HepG2 (cell line): ENCODE results near the gene UQCRC1. TPM values are rescaled to one million over a fixed set of nuclear protein-coding genes. Genes with fewer than 3 reads are reported as not detected.

Experiments
- CREB1 ChIP-seq, 2 experiments: fragments of 450-650 bp in 1 of 2; IDR thresholded peaks; 2 replicates each; pipeline ENCODE4 v1.6.1; 2016 to 2017; ENCODE audit warnings: control low read depth in 1 of 2, mild to moderate bottlenecking in 1 of 2, missing compliant biosample characterization in 1 of 2, missing genetic modification characterization in 1 of 2
- EP300 ChIP-seq, 3 experiments: sonication (generic) in 1 of 3; formaldehyde crosslinking in 1 of 3; IDR thresholded peaks; 2 replicates each; pipeline versions ENCODE4 v1.5.1 to v1.6.1; 2011 to 2020; ENCODE audit warnings: low read depth in 2 of 3, low read length in 2 of 3, borderline replicate concordance in 1 of 3, improper control_type of control experiment in 1 of 3, mild to moderate bottlenecking in 1 of 3, missing genetic modification reagents in 1 of 3, moderate library complexity in 1 of 3
- HNRNPUL1 ChIP-seq: fragments of 200-400 bp; formaldehyde crosslinking; IDR thresholded peaks from 2 replicates; pipeline ENCODE4 v1.6.1; 2017; ENCODE audit warnings: low read depth, mild to moderate bottlenecking, low read length, moderate library complexity
- NR2F2 ChIP-seq: IDR thresholded peaks from 2 replicates; pipeline ENCODE4 v1.6.1; 2012; ENCODE audit warnings: low read depth, inconsistent platforms, borderline replicate concordance
- PAXIP1 ChIP-seq: sonication (generic); formaldehyde crosslinking; conservative IDR thresholded peaks from 2 replicates; pipeline ENCODE4 v1.4.0; 2020; ENCODE audit warnings: mild to moderate bottlenecking, missing genetic modification reagents, moderate library complexity
- POLR2AphosphoS5 ChIP-seq: IDR thresholded peaks from 2 replicates; pipeline ENCODE4 v1.6.1; 2012; ENCODE audit warnings: low read depth, low read length
- REXO4 ChIP-seq: sonication (generic); formaldehyde crosslinking; IDR thresholded peaks from 2 replicates; pipeline ENCODE4 v1.8.0; 2022; ENCODE audit warnings: missing genetic modification reagents, mild to moderate bottlenecking, borderline replicate concordance
- RXRB ChIP-seq: IDR thresholded peaks from 2 replicates; pipeline ENCODE4 v1.6.1; 2016; ENCODE audit warnings: borderline replicate concordance, missing genetic modification reagents, missing compliant biosample characterization
- YEATS2 ChIP-seq: sonication (generic); formaldehyde crosslinking; IDR thresholded peaks from 2 replicates; pipeline ENCODE4 v1.4.0; 2020; ENCODE audit warnings: missing genetic modification reagents, borderline replicate concordance
- ZBTB8A ChIP-seq: sonication (generic); formaldehyde crosslinking; IDR thresholded peaks from 2 replicates; pipeline ENCODE4 v1.4.0; 2020; ENCODE audit warnings: mild to moderate bottlenecking, low read depth, missing genetic modification reagents, borderline replicate concordance
- ZFP37 ChIP-seq: sonication (generic); formaldehyde crosslinking; IDR thresholded peaks from 2 replicates; pipeline ENCODE4 v1.4.0; 2020; ENCODE audit warnings: missing genetic modification reagents, borderline replicate concordance
- ZNF180 ChIP-seq: sonication (generic); formaldehyde crosslinking; IDR thresholded peaks from 2 replicates; pipeline ENCODE4 v1.4.0; 2020; ENCODE audit warnings: low read depth, missing genetic modification reagents, borderline replicate concordance
- ZNF24 ChIP-seq: fragments of 450-650 bp; IDR thresholded peaks from 2 replicates; pipeline ENCODE4 v1.6.1; 2017; ENCODE audit warnings: antibody characterized with exemption, mild to moderate bottlenecking
- ZNF337 ChIP-seq: sonication (generic); formaldehyde crosslinking; IDR thresholded peaks from 2 replicates; pipeline ENCODE4 v1.5.1; 2020; ENCODE audit warnings: missing genetic modification reagents, low read depth, mild to moderate bottlenecking, borderline replicate concordance
- ZNF432 ChIP-seq: sonication (generic); formaldehyde crosslinking; IDR thresholded peaks from 2 replicates; pipeline ENCODE4 v1.5.0; 2020; ENCODE audit warnings: missing genetic modification reagents, mild to moderate bottlenecking, borderline replicate concordance
- ZNF44 ChIP-seq: sonication (generic); formaldehyde crosslinking; IDR thresholded peaks from 2 replicates; pipeline ENCODE4 v1.5.1; 2020; ENCODE audit warnings: mild to moderate bottlenecking, missing genetic modification reagents
- ZNF558 ChIP-seq: sonication (generic); formaldehyde crosslinking; IDR thresholded peaks from 2 replicates; pipeline ENCODE4 v1.9.0; 2022; ENCODE audit warnings: mild to moderate bottlenecking, missing genetic modification reagents, borderline replicate concordance
- ZNF710 ChIP-seq: sonication (generic); formaldehyde crosslinking; IDR thresholded peaks from 2 replicates; pipeline ENCODE4 v1.5.0; 2020; ENCODE audit warnings: mild to moderate bottlenecking, missing genetic modification reagents, borderline replicate concordance
- ZNF75D ChIP-seq: sonication (generic); formaldehyde crosslinking; IDR thresholded peaks from 2 replicates; pipeline ENCODE4 v1.8.1; 2023; ENCODE audit warnings: missing genetic modification reagents, mild to moderate bottlenecking, borderline replicate concordance
- ZNF816 ChIP-seq: sonication (generic); formaldehyde crosslinking; IDR thresholded peaks from 2 replicates; pipeline ENCODE4 v1.8.0; 2022; ENCODE audit warnings: missing genetic modification reagents, mild to moderate bottlenecking, borderline replicate concordance
- ZNF839 ChIP-seq: sonication (generic); formaldehyde crosslinking; IDR thresholded peaks from 2 replicates; pipeline ENCODE4 v1.4.0; 2020; ENCODE audit warnings: missing genetic modification reagents, mild to moderate bottlenecking, borderline replicate concordance
- polyA plus RNA-seq, 8 experiments: library from polyadenylated mRNA; depleted of rRNA in 3 of 8; stranded (reverse) in 7 of 8; unstranded in 1 of 8; fragments of >200 nt; fragmentation: Illumina TruSeq in 4 of 8; extraction: Trizol in 4 of 8; gene quantifications; 2 replicates each; pipeline versions ENCODE4 v1.2.1 to v1.2.3, GENCODE V29; 2011 to 2016; ENCODE audit warnings: low read depth in 4 of 8, missing spikeins in 1 of 8, mixed read lengths in 1 of 8; ENCODE audit not compliant: insufficient read depth in 1 of 8
- total RNA-seq, 5 experiments: library from RNA; depleted of rRNA; stranded (reverse); fragments of >200 nt; fragmentation: Illumina TruSeq; extraction: Trizol; gene quantifications; 2 replicates each; pipeline ENCODE4 v1.2.3, GENCODE V29; 2016; ENCODE audit warnings: low read depth in 1 of 5

Gene UQCRC1
- total and polyA plus RNA-seq, 2 of the 13 experiments (the other 11 are each of a cell fraction or from before 2014, with no cell fraction given), result 316 to 680 TPM

DNA sequence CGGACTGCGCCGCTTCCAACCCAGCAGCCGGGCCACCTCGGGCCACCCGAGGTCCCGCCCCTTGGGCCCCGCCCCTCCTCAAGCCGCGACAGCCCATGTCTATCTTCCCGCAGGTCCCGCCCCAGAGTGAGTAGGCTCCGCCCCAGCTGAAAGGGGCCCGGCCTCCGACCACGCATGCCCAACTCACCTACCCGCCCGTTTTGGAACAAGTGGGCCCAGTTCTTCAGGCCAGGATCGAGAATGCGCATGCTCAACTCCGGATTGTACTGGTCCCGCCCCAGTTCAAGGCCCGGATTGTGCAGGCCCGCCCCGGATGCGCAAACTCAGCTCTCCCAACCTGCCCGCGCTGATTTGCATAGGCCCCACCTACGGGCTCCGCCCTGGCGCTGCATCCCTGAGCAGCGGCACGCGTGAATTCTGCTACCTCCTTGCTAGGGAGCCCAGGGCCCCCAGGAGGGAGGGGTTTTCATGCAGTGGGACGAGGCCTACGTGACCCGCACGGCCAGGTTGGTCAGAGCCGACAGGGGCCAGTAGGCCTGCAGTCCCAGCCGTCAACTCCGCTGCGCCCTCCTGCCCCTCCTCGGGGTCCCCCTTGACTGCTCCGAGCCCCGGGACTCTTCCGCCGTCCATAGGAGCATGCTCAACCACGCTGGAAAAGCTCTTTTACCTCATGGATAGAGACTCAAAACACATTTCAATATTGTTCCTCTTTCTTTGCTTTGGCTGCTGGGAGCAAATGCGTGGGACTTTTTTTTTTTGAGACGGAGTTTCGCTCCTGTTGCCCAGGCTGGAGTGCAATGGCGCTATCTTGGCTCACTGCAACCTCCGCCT, 52.4 kb downstream of the UQCRC1 start, which contains the start of gene PFKFB4 (continued):
- no peak for TF ChIP-seq ZBTB8A (CRISPR knock-in tag)
- peak; percentile 92 for TF ChIP-seq POLR2AphosphoS5
- TF ChIP-seq CREB1 (IDR thresholded peaks at IDR 0.05), result 0 out of 2 replicates have a peak, but pooled peaks have one; percentile 34
- TF ChIP-seq CREB1 (CRISPR knock-in tag; IDR thresholded peaks at IDR 0.05), result no peak
- TF ChIP-seq ZNF839, result no peak
- TF ChIP-seq ZFP37 (CRISPR knock-in tag), result peak; percentile 37; the same call in 1 of the 2 replicates
- peak; percentile 85 for TF ChIP-seq RXRB (CRISPR knock-in tag)
- peak; percentile 53; the same call in 1 of the 2 replicates for TF ChIP-seq ZNF558 (CRISPR knock-in tag)
- TF ChIP-seq ZNF816 (CRISPR knock-in tag), result 0 out of 2 replicates have a peak, but pooled peaks have one; percentile 28
- TF ChIP-seq REXO4 (CRISPR knock-in tag), result no peak
- TF ChIP-seq ZNF337 (CRISPR knock-in tag), result no peak
- TF ChIP-seq HNRNPUL1, result no peak
- peak; percentile 13; the same call in 1 of the 2 replicates for TF ChIP-seq ZNF710
- TF ChIP-seq ZNF24, result no peak
- no peak for TF ChIP-seq ZNF180 (CRISPR knock-in tag)
- no peak for TF ChIP-seq ZNF432
- TF ChIP-seq EP300 (IDR thresholded peaks at IDR 0.05; ENCODE audit: low read depth in 2 of 2, low read length in 2 of 2), result peak in 1 of 2 experiments; percentile 34; a peak in 1 of 4 replicates
- no peak for TF ChIP-seq EP300 (CRISPR knock-in tag; IDR thresholded peaks at IDR 0.05; ENCODE audit: borderline replicate concordance)
- no peak for TF ChIP-seq ZNF75D (CRISPR knock-in tag)
- TF ChIP-seq PAXIP1 (CRISPR knock-in tag), result peak; percentile 92
- no peak for TF ChIP-seq NR2F2
- TF ChIP-seq YEATS2, result peak; percentile 69; the same call in 1 of the 2 replicates
- 0 out of 2 replicates have a peak, but pooled peaks have one; percentile 20 for TF ChIP-seq ZNF44 (CRISPR knock-in tag)
